ENCODE measurements around the gene PDLIM3. TPM values are rescaled to one million over a fixed set of nuclear protein-coding genes. Genes with fewer than 3 reads are reported as not detected.

PDLIM3 gene
- total and polyA plus RNA-seq, 2 experiments from 2014 or later: 8.5 to 18.0 TPM

- no peaks in the 10 kb centered on the region; the same call in 1 of the 2 replicates for H3K4me1 ChIP-seq (ENCODE audit: insufficient read depth)
- Mint-ChIP-seq H3K27ac (no peak overlapping the region; the same call in 1 of the 2 replicates), H3K36me3 (ENCODE audit: low read depth) (no peaks in the 10 kb centered on the region), H3K4me1 (no peaks in the 10 kb centered on the region), H3K9me3 (no peaks in the 10 kb centered on the region), H3K27me3 (ENCODE audit: insufficient read depth, low read depth, poor library complexity) (peaks cover 3% of the 10 kb centered on the region), H3K4me3 (no peak overlapping the region)
- H3K9me2 ChIP-seq (ENCODE audit: insufficient read depth): no peaks in the 10 kb centered on the region
- H3K4me2 ChIP-seq: no peak overlapping the region
- no peak overlapping the region for H3K27ac ChIP-seq (ENCODE audit: low read depth)
- no peaks in the 10 kb centered on the region for H3K36me3 ChIP-seq (ENCODE audit: insufficient read depth)
- ATAC-seq: no peak
- H4K20me1 ChIP-seq (replicated peaks; ENCODE audit: insufficient read depth): no peaks in the 10 kb centered on the region
- H3K4me3 ChIP-seq: no peak overlapping the region
- H3K79me2 ChIP-seq (replicated peaks; ENCODE audit: insufficient read depth): no peaks in the 10 kb centered on the region
- no peak overlapping the region for H2AFZ ChIP-seq
- TF ChIP-seq, protein P1, sequence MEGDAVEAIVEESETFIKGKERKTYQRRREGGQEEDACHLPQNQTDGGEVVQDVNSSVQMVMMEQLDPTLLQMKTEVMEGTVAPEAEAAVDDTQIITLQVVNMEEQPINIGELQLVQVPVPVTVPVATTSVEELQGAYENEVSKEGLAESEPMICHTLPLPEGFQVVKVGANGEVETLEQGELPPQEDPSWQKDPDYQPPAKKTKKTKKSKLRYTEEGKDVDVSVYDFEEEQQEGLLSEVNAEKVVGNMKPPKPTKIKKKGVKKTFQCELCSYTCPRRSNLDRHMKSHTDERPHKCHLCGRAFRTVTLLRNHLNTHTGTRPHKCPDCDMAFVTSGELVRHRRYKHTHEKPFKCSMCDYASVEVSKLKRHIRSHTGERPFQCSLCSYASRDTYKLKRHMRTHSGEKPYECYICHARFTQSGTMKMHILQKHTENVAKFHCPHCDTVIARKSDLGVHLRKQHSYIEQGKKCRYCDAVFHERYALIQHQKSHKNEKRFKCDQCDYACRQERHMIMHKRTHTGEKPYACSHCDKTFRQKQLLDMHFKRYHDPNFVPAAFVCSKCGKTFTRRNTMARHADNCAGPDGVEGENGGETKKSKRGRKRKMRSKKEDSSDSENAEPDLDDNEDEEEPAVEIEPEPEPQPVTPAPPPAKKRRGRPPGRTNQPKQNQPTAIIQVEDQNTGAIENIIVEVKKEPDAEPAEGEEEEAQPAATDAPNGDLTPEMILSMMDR (conservative IDR thresholded peaks at IDR 0.05; ENCODE audit: low read depth in 2 of 2): no peak
- TF ChIP-seq, protein P2, sequence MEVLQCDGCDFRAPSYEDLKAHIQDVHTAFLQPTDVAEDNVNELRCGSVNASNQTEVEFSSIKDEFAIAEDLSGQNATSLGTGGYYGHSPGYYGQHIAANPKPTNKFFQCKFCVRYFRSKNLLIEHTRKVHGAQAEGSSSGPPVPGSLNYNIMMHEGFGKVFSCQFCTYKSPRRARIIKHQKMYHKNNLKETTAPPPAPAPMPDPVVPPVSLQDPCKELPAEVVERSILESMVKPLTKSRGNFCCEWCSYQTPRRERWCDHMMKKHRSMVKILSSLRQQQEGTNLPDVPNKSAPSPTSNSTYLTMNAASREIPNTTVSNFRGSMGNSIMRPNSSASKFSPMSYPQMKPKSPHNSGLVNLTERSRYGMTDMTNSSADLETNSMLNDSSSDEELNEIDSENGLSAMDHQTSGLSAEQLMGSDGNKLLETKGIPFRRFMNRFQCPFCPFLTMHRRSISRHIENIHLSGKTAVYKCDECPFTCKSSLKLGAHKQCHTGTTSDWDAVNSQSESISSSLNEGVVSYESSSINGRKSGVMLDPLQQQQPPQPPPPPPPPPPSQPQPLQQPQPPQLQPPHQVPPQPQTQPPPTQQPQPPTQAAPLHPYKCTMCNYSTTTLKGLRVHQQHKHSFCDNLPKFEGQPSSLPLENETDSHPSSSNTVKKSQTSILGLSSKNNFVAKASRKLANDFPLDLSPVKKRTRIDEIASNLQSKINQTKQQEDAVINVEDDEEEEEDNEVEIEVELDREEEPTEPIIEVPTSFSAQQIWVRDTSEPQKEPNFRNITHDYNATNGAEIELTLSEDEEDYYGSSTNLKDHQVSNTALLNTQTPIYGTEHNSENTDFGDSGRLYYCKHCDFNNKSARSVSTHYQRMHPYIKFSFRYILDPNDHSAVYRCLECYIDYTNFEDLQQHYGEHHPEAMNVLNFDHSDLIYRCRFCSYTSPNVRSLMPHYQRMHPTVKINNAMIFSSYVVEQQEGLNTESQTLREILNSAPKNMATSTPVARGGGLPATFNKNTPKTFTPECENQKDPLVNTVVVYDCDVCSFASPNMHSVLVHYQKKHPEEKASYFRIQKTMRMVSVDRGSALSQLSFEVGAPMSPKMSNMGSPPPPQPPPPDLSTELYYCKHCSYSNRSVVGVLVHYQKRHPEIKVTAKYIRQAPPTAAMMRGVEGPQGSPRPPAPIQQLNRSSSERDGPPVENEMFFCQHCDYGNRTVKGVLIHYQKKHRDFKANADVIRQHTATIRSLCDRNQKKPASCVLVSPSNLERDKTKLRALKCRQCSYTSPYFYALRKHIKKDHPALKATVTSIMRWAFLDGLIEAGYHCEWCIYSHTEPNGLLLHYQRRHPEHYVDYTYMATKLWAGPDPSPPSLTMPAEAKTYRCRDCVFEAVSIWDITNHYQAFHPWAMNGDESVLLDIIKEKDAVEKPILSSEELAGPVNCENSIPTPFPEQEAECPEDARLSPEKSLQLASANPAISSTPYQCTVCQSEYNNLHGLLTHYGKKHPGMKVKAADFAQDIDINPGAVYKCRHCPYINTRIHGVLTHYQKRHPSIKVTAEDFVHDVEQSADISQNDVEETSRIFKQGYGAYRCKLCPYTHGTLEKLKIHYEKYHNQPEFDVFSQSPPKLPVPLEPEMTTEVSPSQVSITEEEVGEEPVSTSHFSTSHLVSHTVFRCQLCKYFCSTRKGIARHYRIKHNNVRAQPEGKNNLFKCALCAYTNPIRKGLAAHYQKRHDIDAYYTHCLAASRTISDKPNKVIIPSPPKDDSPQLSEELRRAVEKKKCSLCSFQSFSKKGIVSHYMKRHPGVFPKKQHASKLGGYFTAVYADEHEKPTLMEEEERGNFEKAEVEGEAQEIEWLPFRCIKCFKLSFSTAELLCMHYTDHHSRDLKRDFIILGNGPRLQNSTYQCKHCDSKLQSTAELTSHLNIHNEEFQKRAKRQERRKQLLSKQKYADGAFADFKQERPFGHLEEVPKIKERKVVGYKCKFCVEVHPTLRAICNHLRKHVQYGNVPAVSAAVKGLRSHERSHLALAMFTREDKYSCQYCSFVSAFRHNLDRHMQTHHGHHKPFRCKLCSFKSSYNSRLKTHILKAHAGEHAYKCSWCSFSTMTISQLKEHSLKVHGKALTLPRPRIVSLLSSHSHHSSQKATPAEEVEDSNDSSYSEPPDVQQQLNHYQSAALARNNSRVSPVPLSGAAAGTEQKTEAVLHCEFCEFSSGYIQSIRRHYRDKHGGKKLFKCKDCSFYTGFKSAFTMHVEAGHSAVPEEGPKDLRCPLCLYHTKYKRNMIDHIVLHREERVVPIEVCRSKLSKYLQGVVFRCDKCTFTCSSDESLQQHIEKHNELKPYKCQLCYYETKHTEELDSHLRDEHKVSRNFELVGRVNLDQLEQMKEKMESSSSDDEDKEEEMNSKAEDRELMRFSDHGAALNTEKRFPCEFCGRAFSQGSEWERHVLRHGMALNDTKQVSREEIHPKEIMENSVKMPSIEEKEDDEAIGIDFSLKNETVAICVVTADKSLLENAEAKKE (CRISPR knock-in tag; IDR thresholded peaks at IDR 0.05): no peak
- TF ChIP-seq JUNB (IDR thresholded peaks at IDR 0.05; ENCODE audit: unreplicated experiment) (no peak), POLR2AphosphoS5 (IDR thresholded peaks at IDR 0.05; ENCODE audit: low read depth) (no peak), ZNF331 (CRISPR knock-in tag; IDR thresholded peaks at IDR 0.05; ENCODE audit: low read depth) (no peak), EZH2phosphoT487 (IDR thresholded peaks at IDR 0.05; ENCODE audit: unreplicated experiment) (no peak), STAT1 (IDR thresholded peaks at IDR 0.05; ENCODE audit: unreplicated experiment) (no peak), CREB1 (CRISPR knock-in tag; IDR thresholded peaks at IDR 0.05; ENCODE audit: low read depth) (no peak), EZH2 (IDR thresholded peaks at IDR 0.05; ENCODE audit: low read depth, unreplicated experiment) (no peak), NANOG (IDR thresholded peaks at IDR 0.05; ENCODE audit: borderline replicate concordance) (no peak), ZNF114 (CRISPR knock-in tag; IDR thresholded peaks at IDR 0.05) (no peak)
- TF ChIP-seq, protein P3, sequence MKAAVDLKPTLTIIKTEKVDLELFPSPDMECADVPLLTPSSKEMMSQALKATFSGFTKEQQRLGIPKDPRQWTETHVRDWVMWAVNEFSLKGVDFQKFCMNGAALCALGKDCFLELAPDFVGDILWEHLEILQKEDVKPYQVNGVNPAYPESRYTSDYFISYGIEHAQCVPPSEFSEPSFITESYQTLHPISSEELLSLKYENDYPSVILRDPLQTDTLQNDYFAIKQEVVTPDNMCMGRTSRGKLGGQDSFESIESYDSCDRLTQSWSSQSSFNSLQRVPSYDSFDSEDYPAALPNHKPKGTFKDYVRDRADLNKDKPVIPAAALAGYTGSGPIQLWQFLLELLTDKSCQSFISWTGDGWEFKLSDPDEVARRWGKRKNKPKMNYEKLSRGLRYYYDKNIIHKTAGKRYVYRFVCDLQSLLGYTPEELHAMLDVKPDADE (IDR thresholded peaks at IDR 0.05): no peak
- no peak for DNase-seq (ENCODE audit: low spot score)
- H3K27me3 ChIP-seq (ENCODE audit: insufficient read depth): no peaks in the 10 kb centered on the region
- H3F3A ChIP-seq (replicated peaks; ENCODE audit: low read depth): no peaks in the 10 kb centered on the region
Measured at GRCh38 chr4:185508181-185508580, 27.1 kb downstream of the PDLIM3 start.

All from GM23338 (cell line).